HepG2 (cell line): ENCODE data around the gene TAF11L3. TPM values are rescaled to one million over a fixed set of nuclear protein-coding genes. Genes with fewer than 3 reads are reported as not detected.
"Not testable (repeated sequence)": the region's sequence is repeated elsewhere in the genome, so short reads cannot be mapped to it uniquely, and the experiment has no call there.

Experiments used
- ATAC-seq: fragments of 200-7000 bp; cut with Tn5 transposase; 3 replicates; pipeline ENCODE4 v1.9.1; 2020; ENCODE audit warnings: mild to moderate bottlenecking, moderate library complexity
- BruUV-seq: library from RNA; stranded (reverse); fragments of 400-500 nt; replicated peaks from 2 replicates; lab custom pipeline; 2021; lab: Mats Ljungman, UMichigan
- CTCF ChIA-PET: fragments of 300-600 bp; formaldehyde crosslinking; extraction: SDS; loops from one replicate; lab custom pipeline; 2021; ENCODE audit warnings: low total read pairs, inconsistent platforms, low intra/inter-chr PET ratio; lab: Yijun Ruan, JAX
- POLR2A ChIA-PET: fragments of 350-600 bp; sonication (Branson Sonifier 250); formaldehyde crosslinking; loops from one replicate; lab custom pipeline; 2020; ENCODE audit warnings: antibody characterized with exemption, inconsistent platforms; lab: Yijun Ruan, JAX
- DNase-seq: peaks from one replicate; pipeline ENCODE4 v3.0.0-alpha.2; 2015; ENCODE audit warnings: low spot score
- FAIRE-seq: peaks from 3 replicates; lab custom pipeline; 2011; peaks lifted over from hg19 to GRCh38; lab: Jason Lieb, UNC
- H2AFZ ChIP-seq: one replicate; pipeline ENCODE4 v1.6.1; 2011; ENCODE audit warnings: low read length, inconsistent platforms
- H3K27ac ChIP-seq: fragments of 300-600 bp; 3 replicates; pipeline ENCODE4 v1.8.0; 2011; ENCODE audit warnings: mixed run types, mild to moderate bottlenecking, mixed read lengths, low read length, inconsistent platforms; ENCODE audit not compliant: insufficient read depth; ENCODE audit errors: extremely low read length
- H3K27me3 ChIP-seq, 2 experiments: fragments of 200-600 bp in 1 of 2; 2 replicates in 1 of 2; 3 replicates in 1 of 2; pipeline versions ENCODE4 v1.6.0 to v1.8.0; 2011; ENCODE audit warnings: low read length in 2 of 2, mild to moderate bottlenecking in 2 of 2, moderate library complexity in 2 of 2, inconsistent platforms in 1 of 2; ENCODE audit not compliant: insufficient read depth in 2 of 2, control insufficient read depth in 1 of 2
- H3K36me3 ChIP-seq, 2 experiments: fragments of 200-600 bp in 1 of 2; replicated peaks in 1 of 2; 2 replicates in 1 of 2; 3 replicates in 1 of 2; pipeline versions ENCODE4 v1.5.1 to v1.8.0; 2011; ENCODE audit warnings: low read length in 2 of 2, inconsistent platforms in 1 of 2; ENCODE audit not compliant: insufficient read depth in 2 of 2, control insufficient read depth in 1 of 2
- H3K4me1 ChIP-seq: 2 replicates; pipeline ENCODE4 v1.5.1; 2012; ENCODE audit warnings: low read length, inconsistent platforms; ENCODE audit not compliant: insufficient read depth
- H3K4me2 ChIP-seq: 2 replicates; pipeline ENCODE4 v1.6.0; 2011; ENCODE audit warnings: low read depth, low read length, inconsistent platforms
- H3K4me3 ChIP-seq, 3 experiments: fragments of 200-600 bp in 1 of 3; sonication (generic), shearing (Covaris generic) in 1 of 3; replicated peaks in 1 of 3; 2 replicates each; pipeline ENCODE4 v1.5.1; 2011 to 2016; ENCODE audit warnings: low read length in 3 of 3, inconsistent platforms in 2 of 3, low read depth in 2 of 3, mild to moderate bottlenecking in 2 of 3, control low read depth in 1 of 3, mixed read lengths in 1 of 3; ENCODE audit not compliant: insufficient read depth in 1 of 3
- H3K79me2 ChIP-seq: one replicate; pipeline ENCODE4 v1.6.1; 2011; ENCODE audit warnings: low read length, inconsistent platforms; ENCODE audit not compliant: insufficient read depth
- H3K9ac ChIP-seq: 2 replicates; pipeline ENCODE4 v1.6.0; 2011; ENCODE audit warnings: mild to moderate bottlenecking, low read depth, low read length, inconsistent platforms; ENCODE audit not compliant: insufficient read depth
- H3K9me3 ChIP-seq: 2 replicates; pipeline ENCODE4 v1.5.1; 2012; ENCODE audit warnings: mild to moderate bottlenecking, low read length
- H4K20me1 ChIP-seq: 2 replicates; pipeline ENCODE4 v1.6.0; 2011; ENCODE audit warnings: inconsistent platforms, mild to moderate bottlenecking, low read length, moderate library complexity; ENCODE audit not compliant: insufficient read depth
- PITX1 ChIP-seq: sonication (generic); formaldehyde crosslinking; IDR thresholded peaks from 2 replicates; pipeline ENCODE4 v1.5.1; 2020; ENCODE audit warnings: mild to moderate bottlenecking, missing genetic modification reagents
- WGBS: methylation state at CpG from one replicate; pipeline ENCODE4 v1.1.6; 2017; ENCODE audit warnings: low lambda C conversion rate; 5-methylcytosine and 5-hydroxymethylcytosine counted together
- in situ Hi-C: cut with HindIII; loops from 2 replicates; pipeline ENCODE4 v1.10.0; 2017; ENCODE audit warnings: low pct_unique_long_range_greater_than_20kb; ENCODE audit not compliant: extremely low pct_ligation_motif_present
- intact Hi-C: fragments of 100-400 bp; cut with micrococcal nuclease; formaldehyde crosslinking; loops from one replicate; pipeline ENCODE4 v1.10.0; 2022; ENCODE audit not compliant: unreplicated experiment
- polyA plus RNA-seq, 8 experiments: library from polyadenylated mRNA; depleted of rRNA in 3 of 8; stranded (reverse) in 7 of 8; unstranded in 1 of 8; fragments of >200 nt; fragmentation: Illumina TruSeq in 4 of 8; extraction: Trizol in 4 of 8; gene quantifications; 2 replicates each; pipeline versions ENCODE4 v1.2.1 to v1.2.3, GENCODE V29; 2011 to 2016; ENCODE audit warnings: low read depth in 4 of 8, missing spikeins in 1 of 8, mixed read lengths in 1 of 8; ENCODE audit not compliant: insufficient read depth in 1 of 8
- total RNA-seq, 5 experiments: library from RNA; depleted of rRNA; stranded (reverse); fragments of >200 nt; fragmentation: Illumina TruSeq; extraction: Trizol; gene quantifications; 2 replicates each; pipeline ENCODE4 v1.2.3, GENCODE V29; 2016; ENCODE audit warnings: low read depth in 1 of 5
- TF ChIP-seq, protein P1 (sequence below): IDR thresholded peaks from 2 replicates; pipeline ENCODE4 v1.6.1; 2016; ENCODE audit warnings: missing compliant biosample characterization, missing genetic modification reagents, borderline replicate concordance
- TF ChIP-seq, protein P2 (sequence below): IDR thresholded peaks from 2 replicates; pipeline ENCODE4 v1.6.1; 2012; ENCODE audit warnings: inconsistent platforms

TAF11L3 gene
- total and polyA plus RNA-seq, 2 of the 13 experiments (the other 11 are each of a cell fraction or from before 2014, with no cell fraction given) = not detected

DNA sequence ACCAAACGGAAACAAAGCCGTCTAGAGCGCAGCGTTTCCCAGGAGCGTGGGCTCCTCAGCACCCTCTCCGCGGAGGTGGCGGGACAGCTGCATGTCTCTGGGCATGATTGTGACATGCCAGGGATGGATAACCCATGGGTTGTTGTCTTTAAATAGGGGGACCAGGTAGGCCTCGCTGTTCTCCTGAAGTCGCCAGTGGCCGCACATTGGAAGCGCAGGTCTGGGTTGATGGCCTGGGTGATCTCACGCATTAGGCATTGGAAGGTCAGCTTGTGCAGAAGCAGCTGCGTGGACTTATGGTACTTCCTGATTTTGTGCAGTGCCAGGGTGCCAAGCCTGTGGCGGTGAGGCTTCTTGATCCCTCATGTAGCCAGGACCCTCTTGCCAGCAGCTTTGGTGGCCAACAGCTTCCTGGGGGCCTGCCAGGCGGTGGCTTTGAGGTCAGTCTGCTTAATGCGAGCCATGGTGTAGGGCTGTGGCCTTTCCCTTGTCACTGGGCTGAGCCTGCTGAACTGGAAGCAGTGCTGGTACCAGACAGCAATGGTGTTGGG, 6.3 kb upstream of the TAF11L3 start (continued):
- TF ChIP-seq, protein P1, sequence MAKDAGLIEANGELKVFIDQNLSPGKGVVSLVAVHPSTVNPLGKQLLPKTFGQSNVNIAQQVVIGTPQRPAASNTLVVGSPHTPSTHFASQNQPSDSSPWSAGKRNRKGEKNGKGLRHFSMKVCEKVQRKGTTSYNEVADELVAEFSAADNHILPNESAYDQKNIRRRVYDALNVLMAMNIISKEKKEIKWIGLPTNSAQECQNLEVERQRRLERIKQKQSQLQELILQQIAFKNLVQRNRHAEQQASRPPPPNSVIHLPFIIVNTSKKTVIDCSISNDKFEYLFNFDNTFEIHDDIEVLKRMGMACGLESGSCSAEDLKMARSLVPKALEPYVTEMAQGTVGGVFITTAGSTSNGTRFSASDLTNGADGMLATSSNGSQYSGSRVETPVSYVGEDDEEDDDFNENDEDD (CRISPR knock-in tag) = no peak
- TF ChIP-seq PITX1 (CRISPR knock-in tag) = no peak
- TF ChIP-seq, protein P2, sequence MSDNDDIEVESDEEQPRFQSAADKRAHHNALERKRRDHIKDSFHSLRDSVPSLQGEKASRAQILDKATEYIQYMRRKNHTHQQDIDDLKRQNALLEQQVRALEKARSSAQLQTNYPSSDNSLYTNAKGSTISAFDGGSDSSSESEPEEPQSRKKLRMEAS = no peak

DNA sequence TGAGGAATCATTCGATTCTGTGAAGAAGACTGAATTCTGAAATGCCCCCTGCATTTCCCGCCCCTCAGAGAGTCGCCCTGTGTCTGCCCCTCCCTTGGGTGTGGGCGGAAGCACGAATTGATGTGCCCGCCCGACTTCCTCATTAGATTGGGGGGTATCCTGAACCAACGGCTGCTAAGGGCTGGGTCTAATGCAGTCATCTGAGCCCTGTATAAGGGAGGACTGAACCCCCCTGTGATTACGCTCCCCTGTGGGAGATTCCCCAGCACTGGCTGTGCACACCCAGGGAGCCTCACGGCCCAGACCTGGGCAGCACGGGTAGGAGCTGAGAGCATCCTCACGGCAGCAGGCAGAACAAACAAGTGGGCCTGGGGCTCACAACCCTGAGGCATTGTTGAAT, 641 bp upstream of the TAF11L3 start:
- FAIRE-seq, H2AFZ ChIP-seq, intact Hi-C loops, H3K9me3 ChIP-seq, H3K4me3 ChIP-seq, H4K20me1 ChIP-seq, H3K79me2 ChIP-seq, in situ Hi-C loops, CTCF ChIA-PET, H3K27me3 ChIP-seq, H3K4me1 ChIP-seq, H3K4me2 ChIP-seq, ATAC-seq, H3K27ac ChIP-seq, DNase-seq, POLR2A ChIA-PET, H3K9ac ChIP-seq, BruUV-seq, H3K36me3 ChIP-seq: not testable (repeated sequence)
- WGBS = 30% methylated on average over 12 of the region's 12 CpGs

DNA sequence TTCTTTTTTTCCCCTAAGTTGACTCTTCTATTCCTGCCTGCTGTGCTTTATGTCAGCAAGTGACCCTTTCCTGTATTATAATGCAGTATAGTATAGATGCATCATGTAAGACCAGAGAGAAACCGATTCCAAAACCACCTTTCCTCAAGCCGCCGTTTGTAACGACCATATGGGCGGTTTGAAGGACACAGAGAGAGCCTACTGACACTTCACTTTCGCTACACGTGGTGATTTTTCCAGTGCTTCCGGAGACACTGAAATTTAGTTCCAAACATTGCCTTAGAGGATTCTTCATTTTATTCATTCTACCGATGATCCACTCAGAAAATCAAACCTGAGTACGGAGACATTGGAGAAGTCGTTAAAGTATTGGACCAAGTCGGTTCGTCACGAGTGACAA, 1.3 kb downstream of the TAF11L3 start:
- in situ Hi-C loops, H3K27me3 ChIP-seq, H3K79me2 ChIP-seq, intact Hi-C loops, H2AFZ ChIP-seq, H3K9me3 ChIP-seq, POLR2A ChIA-PET, H4K20me1 ChIP-seq, H3K4me1 ChIP-seq, H3K36me3 ChIP-seq, DNase-seq, H3K4me3 ChIP-seq, H3K27ac ChIP-seq, CTCF ChIA-PET, FAIRE-seq, ATAC-seq, H3K4me2 ChIP-seq, H3K9ac ChIP-seq, BruUV-seq: not testable (repeated sequence)
- WGBS = 43% methylated on average over 9 of the region's 14 CpGs

DNA sequence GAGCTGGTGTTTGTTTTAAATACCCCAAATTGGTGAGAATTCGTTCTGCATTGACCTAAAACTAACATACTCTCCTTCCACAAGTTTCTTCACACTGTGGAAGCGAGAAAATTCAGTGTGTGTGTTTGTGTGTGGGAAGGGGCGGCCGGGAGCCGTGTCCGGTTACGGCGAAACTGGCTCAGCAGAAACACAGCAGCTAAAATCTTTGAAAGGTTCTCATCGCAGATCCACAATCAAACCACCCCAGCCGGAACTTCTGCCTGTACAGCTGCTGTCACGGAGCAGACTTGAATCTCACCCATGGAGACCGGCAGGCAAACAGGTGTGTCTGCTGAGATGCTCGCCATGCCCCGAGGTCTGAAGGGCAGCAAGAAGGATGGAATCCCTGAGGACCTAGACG, 3.3 kb downstream of the TAF11L3 start, which contains the start of gene TAF11L4:
Gene TAF11L4, plus strand, starts transcription at position 301 of the 400 bp plus-strand sequence.
- intact Hi-C loops, H3K4me2 ChIP-seq, H3K4me3 ChIP-seq, BruUV-seq, FAIRE-seq, H4K20me1 ChIP-seq, H3K79me2 ChIP-seq, H3K36me3 ChIP-seq, CTCF ChIA-PET, H3K27ac ChIP-seq, DNase-seq, H3K27me3 ChIP-seq, in situ Hi-C loops, H2AFZ ChIP-seq, H3K4me1 ChIP-seq, H3K9ac ChIP-seq, POLR2A ChIA-PET, ATAC-seq, H3K9me3 ChIP-seq: not testable (repeated sequence)
- WGBS = no CpG with 5 or more reads among the region's 15 CpGs
